DLD1 (cell line): ENCODE results near the gene GALNT18.

Source experiments
- in situ Hi-C: cut with HindIII; loops from 2 replicates; pipeline ENCODE4 v1.10.0; 2017; ENCODE audit warnings: low sequenced_read_pairs

The GALNT18 gene

GRCh38 chr11:11534981-11535380 is 86.8 kb downstream of the GALNT18 start:
- in situ Hi-C loops = no loop called here

GRCh38 chr11:11533751-11534150 is 88.1 kb downstream of the GALNT18 start:
- in situ Hi-C loops = no loop called here

- in situ Hi-C loops = no loop called here
These were observed 88.7 kb downstream of the GALNT18 start for GRCh38 chr11:11533057-11533456.

GRCh38 chr11:11532574-11532973 is 89.2 kb downstream of the GALNT18 start:
- in situ Hi-C loops = no loop called here

- in situ Hi-C loops = no loop called here
These were observed 90.5 kb downstream of the GALNT18 start for GRCh38 chr11:11531131-11531908.

GRCh38 chr11:11528986-11529385 is 92.8 kb downstream of the GALNT18 start:
- in situ Hi-C loops = no loop called here

- in situ Hi-C loops = no loop called here
These were observed 96.5 kb downstream of the GALNT18 start for GRCh38 chr11:11525283-11525682.

- in situ Hi-C loops = loop anchor here (5.0 kb wide), 2 partner anchors 48 to 57 kb away; no protein-coding TSS in a partner anchor
These were observed 97.3 kb downstream of the GALNT18 start for GRCh38 chr11:11524436-11525061.

- in situ Hi-C loops = loop anchor here (5.0 kb wide), 2 partner anchors 50 to 55 kb away; no protein-coding TSS in a partner anchor
These were observed 99.2 kb downstream of the GALNT18 start for GRCh38 chr11:11522591-11522990.

- in situ Hi-C loops = loop anchor here (5.0 kb wide), 2 partner anchors 51 to 54 kb away; no protein-coding TSS in a partner anchor
These were observed 100.4 kb downstream of the GALNT18 start for GRCh38 chr11:11521306-11522002.

GRCh38 chr11:11520231-11521015 is 101.4 kb downstream of the GALNT18 start:
- in situ Hi-C loops = loop anchor here (5.0 kb wide), 2 partner anchors 52 to 53 kb away; no protein-coding TSS in a partner anchor

GRCh38 chr11:11519184-11519583 is 102.6 kb downstream of the GALNT18 start:
- in situ Hi-C loops = no loop called here

- in situ Hi-C loops = no loop called here
These were observed 107.6 kb downstream of the GALNT18 start for GRCh38 chr11:11514246-11514645.

- in situ Hi-C loops = no loop called here
These were observed 108.4 kb downstream of the GALNT18 start for GRCh38 chr11:11513422-11513821.

GRCh38 chr11:11512929-11513328 is 108.9 kb downstream of the GALNT18 start:
- in situ Hi-C loops = no loop called here

- in situ Hi-C loops = no loop called here
These were observed 109.3 kb downstream of the GALNT18 start for GRCh38 chr11:11512502-11512901.

GRCh38 chr11:11512090-11512489 is 109.7 kb downstream of the GALNT18 start:
- in situ Hi-C loops = no loop called here

GRCh38 chr11:11510939-11511338 is 110.9 kb downstream of the GALNT18 start:
- in situ Hi-C loops = no loop called here

GRCh38 chr11:11505692-11506091 is 116.1 kb downstream of the GALNT18 start:
- in situ Hi-C loops = no loop called here

- in situ Hi-C loops = no loop called here
These were observed 116.6 kb downstream of the GALNT18 start for GRCh38 chr11:11505190-11505589.

- in situ Hi-C loops = no loop called here
These were observed 117.7 kb downstream of the GALNT18 start for GRCh38 chr11:11504071-11504470.
